ENCODE measurements around the gene GPATCH8.
"Not testable (repeated sequence)": the region's sequence is repeated elsewhere in the genome, so short reads cannot be mapped to it uniquely, and the experiment has no call there.

Gene GPATCH8

GRCh38 chr17:44523672-44523972, 20.4 kb upstream of the GPATCH8 start:
- no peak for DNase-seq

GRCh38 chr17:44522883-44523671, 19.9 kb upstream of the GPATCH8 start:
- DNase-seq: no peak

- DNase-seq: no peak
Observed at GRCh38 chr17:44518032-44518431, 14.8 kb upstream of the GPATCH8 start.

GRCh38 chr17:44511241-44512134, 8.3 kb upstream of the GPATCH8 start:
- DNase-seq: peak; percentile 35

- DNase-seq: not testable (repeated sequence)
Observed at GRCh38 chr17:44506939-44507604, 3.9 kb upstream of the GPATCH8 start.

- DNase-seq: no peak
Observed at GRCh38 chr17:44502598-44503146, 534 bp downstream of the GPATCH8 start.

GRCh38 chr17:44501866-44502375, 1.3 kb downstream of the GPATCH8 start:
- DNase-seq: peak; percentile 10

- DNase-seq: no peak
Observed at GRCh38 chr17:44499722-44500121, 3.5 kb downstream of the GPATCH8 start.

GRCh38 chr17:44496815-44497214, 6.4 kb downstream of the GPATCH8 start:
- no peak for DNase-seq

GRCh38 chr17:44493339-44493738, 9.9 kb downstream of the GPATCH8 start:
- no peak for DNase-seq

- DNase-seq: no peak
Observed at GRCh38 chr17:44492706-44493272, 10.4 kb downstream of the GPATCH8 start.

- DNase-seq: no peak
Observed at GRCh38 chr17:44489581-44489980, 13.6 kb downstream of the GPATCH8 start.

- no peak for DNase-seq
Observed at GRCh38 chr17:44487170-44487569, 16.0 kb downstream of the GPATCH8 start.

- no peak for DNase-seq
Observed at GRCh38 chr17:44473367-44473766, 29.8 kb downstream of the GPATCH8 start.

GRCh38 chr17:44469676-44470075, 33.5 kb downstream of the GPATCH8 start:
- DNase-seq: no peak

GRCh38 chr17:44467108-44467507, 36.1 kb downstream of the GPATCH8 start:
- no peak for DNase-seq

GRCh38 chr17:44466339-44466738, 36.9 kb downstream of the GPATCH8 start:
- DNase-seq: no peak

- no peak for DNase-seq
Observed at GRCh38 chr17:44465897-44466296, 37.3 kb downstream of the GPATCH8 start.

GRCh38 chr17:44465276-44465675, 37.9 kb downstream of the GPATCH8 start:
- no peak for DNase-seq

- no peak for DNase-seq
Observed at GRCh38 chr17:44464037-44464436, 39.2 kb downstream of the GPATCH8 start.

GRCh38 chr17:44451832-44452231, 51.4 kb downstream of the GPATCH8 start:
- DNase-seq: no peak

GRCh38 chr17:44451016-44451627, 52.1 kb downstream of the GPATCH8 start:
- no peak for DNase-seq

All from retina (tissue), 1 donor.